ENCODE data around the gene PCDHA6.
A peak's percentile ranks its signal among the peaks of the same experiment; 100 is the strongest.
"Not testable (repeated sequence)": the region's sequence is repeated elsewhere in the genome, so short reads cannot be mapped to it uniquely, and the experiment has no call there.

PCDHA6 gene

GRCh38 chr5:140827704-140828361 lies at the start of gene PCDHA6:
Gene PCDHA6 (plus strand): TSS chr5:140827960. CDS start chr5:140828092, 132 bp downstream.
- DNase-seq (ENCODE audit: low read depth in 2 of 2): no peak

DNA sequence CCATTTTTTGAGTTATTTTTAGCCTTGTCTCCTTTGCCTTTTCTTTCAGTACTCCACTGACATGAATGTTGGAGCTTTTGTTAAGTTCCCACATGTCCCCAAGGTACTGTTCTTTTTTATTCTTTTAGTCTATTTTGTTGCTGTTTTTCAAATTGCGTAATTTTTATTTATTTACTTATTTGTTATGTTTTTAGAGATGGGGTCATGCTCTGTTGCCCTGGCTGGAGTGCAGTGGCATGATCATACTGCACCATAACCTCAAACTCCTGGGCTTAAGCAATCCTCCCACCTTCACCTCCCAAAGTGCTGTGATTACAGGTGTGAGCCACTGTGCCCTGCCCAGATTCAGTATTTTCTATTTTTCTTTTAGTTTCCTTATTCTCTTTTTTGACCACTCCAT lies 47.2 kb upstream of the PCDHA6 start:
- no peak for DNase-seq (ENCODE audit: low read depth in 2 of 2)

DNA sequence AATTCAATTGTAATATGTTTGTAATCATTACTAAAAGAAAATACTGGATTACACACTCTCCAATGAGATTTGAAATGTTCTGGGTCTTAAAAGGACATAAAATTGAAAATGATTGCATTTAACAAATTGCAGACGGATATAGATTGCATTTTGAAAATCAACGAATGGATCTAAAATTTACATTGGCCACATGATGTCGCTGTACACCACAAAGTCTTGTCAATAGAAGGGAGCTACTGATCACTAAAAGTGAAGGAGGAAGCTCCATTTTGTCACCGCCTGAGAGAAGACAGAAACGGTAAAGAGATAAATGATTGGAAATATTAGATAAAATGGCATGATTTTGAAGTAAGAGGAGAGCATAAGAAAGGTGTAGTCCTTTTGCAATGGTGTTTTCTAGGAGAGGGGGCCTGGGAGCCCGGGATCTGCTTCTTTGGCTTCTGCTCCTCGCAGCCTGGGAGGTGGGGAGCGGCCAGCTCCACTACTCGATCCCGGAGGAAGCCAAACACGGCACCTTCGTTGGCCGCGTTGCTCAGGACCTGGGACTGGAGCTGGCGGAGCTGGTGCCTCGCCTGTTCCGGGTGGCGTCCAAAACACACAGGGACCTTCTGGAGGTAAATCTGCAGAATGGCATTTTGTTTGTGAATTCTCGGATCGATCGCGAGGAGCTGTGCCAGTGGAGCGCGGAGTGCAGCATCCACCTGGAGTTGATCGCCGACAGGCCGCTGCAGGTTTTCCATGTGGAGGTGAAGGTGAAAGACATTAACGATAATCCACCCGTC lies 41.7 kb upstream of the PCDHA6 start, which contains the start of gene PCDHA1:
Gene PCDHA1, plus strand, starts transcription at position 236 of the 782 bp plus-strand sequence.
- no peak for DNase-seq (ENCODE audit: low read depth in 2 of 2)

DNA sequence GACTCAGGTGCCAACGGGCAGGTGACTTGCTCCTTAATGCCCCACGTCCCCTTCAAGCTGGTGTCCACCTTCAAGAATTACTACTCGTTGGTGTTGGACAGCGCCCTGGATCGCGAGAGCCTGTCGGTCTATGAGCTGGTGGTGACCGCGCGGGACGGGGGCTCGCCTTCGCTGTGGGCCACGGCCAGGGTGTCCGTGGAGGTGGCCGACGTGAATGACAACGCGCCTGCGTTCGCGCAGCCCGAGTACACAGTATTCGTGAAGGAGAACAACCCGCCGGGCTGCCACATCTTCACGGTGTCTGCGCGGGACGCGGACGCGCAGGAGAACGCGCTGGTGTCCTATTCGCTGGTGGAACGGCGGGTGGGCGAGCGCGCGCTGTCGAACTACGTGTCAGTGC lies 40.3 kb upstream of the PCDHA6 start:
- DNase-seq (ENCODE audit: low read depth in 2 of 2): not testable (repeated sequence)

- DNase-seq (ENCODE audit: low read depth in 2 of 2): not testable (repeated sequence)
Measured at GRCh38 chr5:140787849-140788504, 39.8 kb upstream of the PCDHA6 start.

DNA sequence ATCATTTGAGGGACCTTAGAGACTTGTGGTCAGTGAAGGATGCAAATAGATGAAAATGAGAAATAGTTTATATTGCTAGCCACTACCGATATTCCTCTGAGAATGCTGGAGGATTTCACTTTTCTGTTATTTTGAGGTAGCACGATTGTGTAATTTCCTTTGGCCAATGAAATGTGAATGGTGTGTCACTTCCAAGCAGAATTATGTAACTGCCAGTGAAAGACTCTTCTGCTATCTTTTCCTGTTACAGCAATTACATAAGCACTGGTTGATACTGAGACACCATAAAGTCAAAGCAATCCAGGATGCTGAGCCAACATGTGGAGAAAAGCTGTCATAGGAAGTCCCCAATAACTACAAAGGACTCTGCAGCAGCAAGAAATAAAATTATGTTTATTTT lies 36.7 kb upstream of the PCDHA6 start:
- no peak for DNase-seq (ENCODE audit: low read depth in 2 of 2)

DNA sequence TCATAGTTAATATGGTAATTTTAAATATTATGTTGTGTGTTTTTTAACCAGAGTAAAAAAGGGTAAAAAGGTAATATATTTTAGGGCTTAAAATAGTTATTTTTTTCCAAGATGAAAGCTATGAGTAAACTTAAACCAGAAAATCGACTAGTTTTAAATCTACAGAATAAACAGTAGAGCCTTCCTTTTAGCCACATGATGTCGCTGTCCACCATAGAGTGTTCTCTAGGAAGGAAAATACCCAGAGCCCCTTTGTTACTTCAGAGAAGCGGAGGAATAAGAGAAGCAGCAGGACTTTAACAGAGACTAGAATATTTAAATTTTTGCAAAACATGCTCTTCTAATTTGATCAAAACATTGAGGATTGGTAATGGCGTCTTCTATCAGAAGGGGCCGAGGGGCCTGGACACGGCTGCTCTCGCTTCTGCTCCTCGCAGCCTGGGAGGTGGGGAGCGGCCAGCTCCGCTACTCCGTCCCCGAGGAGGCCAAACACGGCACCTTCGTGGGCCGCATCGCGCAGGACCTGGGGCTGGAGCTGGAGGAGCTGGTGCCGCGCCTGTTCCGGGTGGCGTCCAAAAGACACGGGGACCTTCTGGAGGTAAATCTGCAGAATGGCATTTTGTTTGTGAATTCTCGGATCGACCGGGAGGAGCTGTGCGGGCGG lies 33.0 kb upstream of the PCDHA6 start, which contains the start of gene PCDHA2:
Gene PCDHA2, plus strand, starts transcription at position 258 of the 664 bp plus-strand sequence.
- DNase-seq (ENCODE audit: low read depth in 2 of 2): no peak

DNA sequence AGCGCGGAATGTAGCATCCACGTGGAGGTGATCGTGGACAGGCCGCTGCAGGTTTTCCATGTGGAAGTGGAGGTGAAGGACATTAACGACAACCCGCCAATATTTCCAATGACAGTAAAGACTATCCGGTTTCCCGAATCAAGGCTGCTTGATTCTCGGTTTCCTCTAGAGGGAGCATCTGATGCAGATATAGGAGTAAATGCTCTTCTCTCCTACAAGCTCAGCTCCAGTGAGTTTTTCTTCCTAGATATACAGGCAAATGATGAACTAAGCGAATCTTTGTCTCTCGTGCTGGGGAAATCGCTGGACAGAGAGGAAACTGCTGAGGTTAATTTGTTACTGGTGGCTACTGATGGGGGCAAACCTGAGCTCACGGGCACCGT lies 32.5 kb upstream of the PCDHA6 start:
- DNase-seq (ENCODE audit: low read depth in 2 of 2): no peak

- not testable (repeated sequence) for DNase-seq (ENCODE audit: low read depth in 2 of 2)
Measured at GRCh38 chr5:140796072-140796717, 31.6 kb upstream of the PCDHA6 start.

GRCh38 chr5:140796718-140797095 lies 31.1 kb upstream of the PCDHA6 start:
- no peak for DNase-seq (ENCODE audit: low read depth in 2 of 2)

- no peak for DNase-seq (ENCODE audit: low read depth in 2 of 2)
Measured at GRCh38 chr5:140800816-140801493, 26.8 kb upstream of the PCDHA6 start, which contains the start of gene PCDHA3. Gene PCDHA3 (plus strand): TSS chr5:140801057.

DNA sequence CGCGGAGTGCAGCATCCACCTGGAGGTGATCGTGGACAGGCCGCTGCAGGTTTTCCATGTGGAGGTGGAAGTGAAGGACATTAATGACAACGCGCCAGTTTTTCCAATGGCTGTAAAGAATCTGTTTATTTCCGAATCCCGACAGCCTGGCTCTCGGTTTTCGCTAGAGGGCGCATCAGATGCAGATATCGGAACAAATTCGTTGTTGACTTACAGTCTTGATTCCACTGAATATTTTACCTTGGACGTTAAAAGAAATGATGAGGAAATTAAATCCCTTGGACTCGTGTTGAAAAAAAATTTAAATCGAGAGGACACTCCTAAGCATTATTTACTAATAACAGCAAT lies 26.3 kb upstream of the PCDHA6 start:
- DNase-seq (ENCODE audit: low read depth in 2 of 2): no peak

- DNase-seq (ENCODE audit: low read depth in 2 of 2): not testable (repeated sequence)
Measured at GRCh38 chr5:140802381-140802780, 25.4 kb upstream of the PCDHA6 start.

DNA sequence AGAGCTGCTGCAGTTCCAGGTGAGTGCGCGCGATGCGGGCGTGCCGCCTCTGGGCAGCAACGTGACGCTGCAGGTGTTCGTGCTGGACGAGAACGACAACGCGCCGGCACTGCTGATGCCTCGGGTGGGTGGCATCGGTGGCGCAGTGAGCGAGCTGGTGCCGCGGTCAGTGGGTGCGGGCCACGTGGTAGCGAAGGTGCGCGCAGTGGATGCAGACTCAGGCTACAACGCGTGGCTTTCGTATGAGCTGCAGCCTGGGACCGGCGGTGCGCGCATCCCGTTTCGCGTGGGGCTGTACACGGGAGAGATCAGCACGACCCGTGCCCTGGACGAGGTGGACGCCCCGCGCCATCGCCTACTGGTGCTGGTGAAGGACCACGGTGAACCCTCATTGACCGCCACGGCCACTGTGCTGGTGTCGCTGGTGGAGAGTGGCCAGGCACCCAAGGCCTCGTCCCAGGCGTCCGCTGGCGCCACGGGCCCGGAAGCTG lies 24.9 kb upstream of the PCDHA6 start:
- DNase-seq (ENCODE audit: low read depth in 2 of 2): no peak

DNA sequence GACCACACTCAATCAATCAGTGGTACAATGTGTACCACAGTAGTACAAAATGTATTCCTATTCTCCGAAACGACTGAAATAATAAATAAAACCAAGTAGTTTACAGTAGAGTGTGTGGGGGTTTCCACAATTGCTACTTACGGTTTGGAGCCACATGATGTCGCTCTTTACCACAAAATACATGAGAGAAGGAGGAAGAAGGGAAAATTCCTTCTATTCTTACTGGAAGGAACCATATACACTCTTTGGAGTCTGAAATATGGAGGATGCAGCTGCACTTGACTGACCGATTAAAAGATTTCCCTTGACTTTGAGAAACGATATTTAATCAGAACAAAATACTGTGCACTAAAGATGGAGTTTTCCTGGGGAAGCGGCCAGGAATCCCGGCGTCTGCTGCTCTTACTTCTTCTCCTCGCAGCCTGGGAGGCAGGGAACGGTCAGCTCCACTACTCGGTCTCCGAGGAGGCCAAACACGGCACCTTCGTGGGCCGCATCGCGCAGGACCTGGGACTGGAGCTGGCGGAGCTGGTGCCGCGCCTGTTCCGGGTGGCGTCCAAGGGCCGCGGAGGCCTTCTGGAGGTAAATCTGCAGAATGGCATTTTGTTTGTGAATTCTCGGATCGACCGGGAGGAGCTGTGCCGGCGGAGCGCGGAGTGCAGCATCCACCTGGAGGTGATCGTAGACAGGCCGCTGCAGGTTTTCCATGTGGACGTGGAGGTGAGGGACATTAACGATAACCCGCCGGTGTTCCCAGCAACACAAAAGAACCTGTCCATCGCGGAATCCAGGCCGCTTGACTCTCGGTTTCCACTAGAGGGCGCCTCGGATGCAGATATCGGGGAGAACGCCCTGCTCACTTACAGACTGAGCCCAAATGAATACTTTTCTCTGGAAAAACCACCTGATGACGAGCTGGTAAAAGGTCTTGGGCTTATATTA lies 20.7 kb upstream of the PCDHA6 start, which contains the start of gene PCDHA4:
Gene PCDHA4, plus strand, starts transcription at position 235 of the 942 bp plus-strand sequence.
- DNase-seq (ENCODE audit: low read depth in 2 of 2): no peak

DNA sequence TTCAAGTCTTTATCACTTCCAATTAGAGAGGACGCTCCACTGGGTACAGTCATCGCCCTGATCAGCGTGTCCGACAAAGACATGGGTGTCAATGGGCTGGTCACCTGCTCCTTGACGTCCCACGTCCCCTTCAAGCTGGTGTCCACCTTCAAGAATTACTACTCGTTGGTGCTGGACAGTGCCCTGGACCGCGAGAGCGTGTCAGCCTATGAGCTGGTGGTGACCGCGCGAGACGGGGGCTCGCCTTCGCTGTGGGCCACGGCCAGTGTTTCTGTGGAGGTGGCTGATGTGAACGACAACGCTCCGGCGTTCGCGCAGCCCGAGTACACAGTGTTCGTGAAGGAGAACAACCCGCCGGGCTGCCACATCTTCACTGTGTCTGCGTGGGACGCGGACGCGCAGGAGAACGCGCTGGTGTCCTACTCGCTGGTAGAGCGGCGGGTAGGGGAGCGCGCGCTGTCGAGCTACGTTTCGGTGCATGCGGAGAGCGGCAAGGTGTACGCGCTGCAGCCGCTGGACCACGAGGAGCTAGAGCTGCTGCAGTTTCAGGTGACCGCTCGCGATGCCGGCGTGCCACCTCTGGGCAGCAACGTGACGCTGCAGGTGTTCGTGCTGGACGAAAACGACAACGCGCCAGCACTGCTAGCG lies 19.4 kb upstream of the PCDHA6 start:
- not testable (repeated sequence) for DNase-seq (ENCODE audit: low read depth in 2 of 2)

DNA sequence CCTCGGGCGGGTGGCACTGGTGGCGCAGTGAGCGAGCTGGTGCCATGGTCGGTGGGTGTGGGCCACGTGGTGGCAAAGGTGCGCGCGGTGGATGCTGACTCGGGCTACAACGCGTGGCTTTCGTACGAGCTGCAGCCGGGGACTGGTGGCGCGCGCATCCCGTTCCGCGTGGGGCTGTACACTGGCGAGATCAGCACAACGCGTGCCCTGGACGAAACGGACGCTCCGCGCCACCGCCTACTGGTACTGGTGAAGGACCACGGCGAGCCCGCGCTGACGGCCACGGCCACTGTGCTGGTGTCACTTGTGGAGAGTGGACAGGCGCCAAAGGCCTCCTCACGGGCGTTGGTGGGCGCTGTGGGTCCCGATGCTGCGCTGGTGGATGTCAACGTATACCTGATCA lies 18.9 kb upstream of the PCDHA6 start:
- no peak for DNase-seq (ENCODE audit: low read depth in 2 of 2)

- peak; percentile 23 to 24 for DNase-seq (ENCODE audit: low read depth in 2 of 2)
Measured at GRCh38 chr5:140821375-140822280, 6.1 kb upstream of the PCDHA6 start, which contains the start of gene PCDHA5. Gene PCDHA5 (plus strand): TSS chr5:140821613.

Data from stimulated activated CD8-positive, alpha-beta memory T cell treated with anti-CD3 and anti-CD28 coated beads, Interleukin-2, amount 100 ng/mL, for 48 hours (primary cell).